HEK293 (cell line): Measurements from ENCODE around the gene ZSCAN30.

Source experiments
- CTCF ChIA-PET: fragments of 350-600 bp; formaldehyde crosslinking; extraction: SDS; loops from one replicate; lab custom pipeline; 2021; ENCODE audit warnings: antibody characterized with exemption; lab: Yijun Ruan, JAX
- POLR2A ChIA-PET: fragments of 300-600 bp; formaldehyde crosslinking; extraction: SDS; loops from one replicate; lab custom pipeline; 2020; ENCODE audit warnings: antibody characterized with exemption, inconsistent platforms; lab: Yijun Ruan, JAX
- H3K27ac ChIP-seq: fragments of 200-500 bp; sonication (Bioruptor generic); 2 replicates; pipeline ENCODE4 v1.5.1; 2014; ENCODE audit warnings: low read depth, low read length, control low read depth, inconsistent platforms; ENCODE audit errors: extremely low read depth
- H3K36me3 ChIP-seq, 2 experiments: fragments of 200-500 bp in 1 of 2; sonication (Bioruptor generic) in 1 of 2; 1 replicate in 1 of 2; 2 replicates in 1 of 2; pipeline ENCODE4 v1.5.1; 2014 to 2017; ENCODE audit warnings: inconsistent platforms in 2 of 2, low read length in 2 of 2; ENCODE audit not compliant: control insufficient read depth in 2 of 2, insufficient read depth in 1 of 2
- H3K4me1 ChIP-seq: fragments of 200-500 bp; sonication (Bioruptor generic); 2 replicates; pipeline ENCODE4 v1.5.1; 2014; ENCODE audit warnings: mild to moderate bottlenecking, low read length, inconsistent platforms; ENCODE audit not compliant: control insufficient read depth, insufficient read depth
- H3K4me3 ChIP-seq: 2 replicates; pipeline ENCODE4 v1.5.1; 2011; ENCODE audit warnings: low read depth, mild to moderate bottlenecking, control low read depth, low read length, moderate library complexity
- H3K9me3 ChIP-seq: fragments of 200-500 bp; sonication (Bioruptor generic); 2 replicates; pipeline ENCODE4 v1.5.1; 2014; ENCODE audit warnings: low read depth, low read length, inconsistent platforms; ENCODE audit not compliant: control insufficient read depth, insufficient read depth
- AEBP2 ChIP-seq: fragments of 450-650 bp; formaldehyde crosslinking; IDR thresholded peaks from 2 replicates; pipeline ENCODE4 v1.5.1; 2016; ENCODE audit warnings: missing biosample characterization, missing genetic modification characterization, borderline replicate concordance
- INSM2 ChIP-seq: fragments of 450-650 bp; formaldehyde crosslinking; IDR thresholded peaks from 2 replicates; pipeline ENCODE4 v1.5.1; 2016; ENCODE audit warnings: missing biosample characterization, missing genetic modification characterization
- PBX3 ChIP-seq: sonication (generic); formaldehyde crosslinking; IDR thresholded peaks from 2 replicates; pipeline ENCODE4 v1.8.1; 2022; ENCODE audit warnings: mild to moderate bottlenecking, moderate library complexity, missing genetic modification reagents
- REPIN1 ChIP-seq: fragments of 450-650 bp; formaldehyde crosslinking; IDR thresholded peaks from 2 replicates; pipeline ENCODE4 v1.5.1; 2017; ENCODE audit warnings: missing biosample characterization, missing genetic modification characterization, low read depth
- SETDB1 ChIP-seq: IDR thresholded peaks from one replicate; pipeline ENCODE4 v1.6.1; 2017; ENCODE audit warnings: mild to moderate bottlenecking, low read length, moderate library complexity, mixed read lengths; ENCODE audit not compliant: insufficient read length
- TRIM28 ChIP-seq: IDR thresholded peaks from 2 replicates; pipeline ENCODE4 v1.6.1; 2011; ENCODE audit warnings: low read length, control low read depth, borderline replicate concordance
- ZBTB21 ChIP-seq: fragments of 450-650 bp; formaldehyde crosslinking; IDR thresholded peaks from 2 replicates; pipeline ENCODE4 v1.5.1; 2017; ENCODE audit warnings: missing biosample characterization, missing genetic modification characterization
- ZNF112 ChIP-seq: fragments of 450-650 bp; formaldehyde crosslinking; IDR thresholded peaks from 2 replicates; pipeline ENCODE4 v1.5.0; 2017; ENCODE audit warnings: missing biosample characterization, missing genetic modification characterization
- ZNF133 ChIP-seq: fragments of 450-650 bp; formaldehyde crosslinking; IDR thresholded peaks from 2 replicates; pipeline ENCODE4 v1.5.1; 2016; ENCODE audit warnings: missing biosample characterization, missing genetic modification characterization
- ZNF175 ChIP-seq: fragments of 450-650 bp; formaldehyde crosslinking; IDR thresholded peaks from 2 replicates; pipeline ENCODE4 v1.5.1; 2016; ENCODE audit warnings: missing biosample characterization, missing genetic modification characterization
- ZNF274 ChIP-seq, 2 experiments: fragments of 200-500 bp in 1 of 2; fragments of 450-650 bp in 1 of 2; sonication (Bioruptor generic) in 1 of 2; formaldehyde crosslinking in 1 of 2; IDR thresholded peaks; 2 replicates each; pipeline versions ENCODE4 v1.5.1 to v1.6.1; 2014 to 2016; ENCODE audit warnings: borderline replicate concordance in 1 of 2, inconsistent platforms in 1 of 2, low read length in 1 of 2, missing biosample characterization in 1 of 2, missing genetic modification characterization in 1 of 2
- ZNF302 ChIP-seq: fragments of 450-650 bp; formaldehyde crosslinking; IDR thresholded peaks from 2 replicates; pipeline ENCODE4 v1.5.1; 2016; ENCODE audit warnings: missing biosample characterization, missing genetic modification characterization, low read depth
- ZNF311 ChIP-seq: fragments of 450-650 bp; formaldehyde crosslinking; IDR thresholded peaks from 2 replicates; pipeline ENCODE4 v1.5.1; 2017; ENCODE audit warnings: missing biosample characterization, missing genetic modification characterization, borderline replicate concordance
- ZNF423 ChIP-seq: fragments of 450-650 bp; formaldehyde crosslinking; IDR thresholded peaks from 2 replicates; pipeline ENCODE4 v1.5.1; 2016; ENCODE audit warnings: missing biosample characterization, missing genetic modification characterization
- ZNF449 ChIP-seq: fragments of 450-650 bp; formaldehyde crosslinking; IDR thresholded peaks from 2 replicates; pipeline ENCODE4 v1.5.1; 2017; ENCODE audit warnings: missing biosample characterization, mild to moderate bottlenecking, missing genetic modification characterization, moderate library complexity
- ZNF473 ChIP-seq: fragments of 450-650 bp; formaldehyde crosslinking; IDR thresholded peaks from 2 replicates; pipeline ENCODE4 v1.5.1; 2017; ENCODE audit warnings: missing biosample characterization, missing genetic modification characterization
- ZNF544 ChIP-seq: fragments of 450-650 bp; formaldehyde crosslinking; IDR thresholded peaks from 2 replicates; pipeline ENCODE4 v1.5.0; 2017; ENCODE audit warnings: missing biosample characterization, missing genetic modification characterization
- ZSCAN5A ChIP-seq: fragments of 450-650 bp; formaldehyde crosslinking; IDR thresholded peaks from 2 replicates; pipeline ENCODE4 v1.5.1; 2016; ENCODE audit warnings: missing biosample characterization, missing genetic modification characterization

The ZSCAN30 gene

GRCh38 chr18:35311496-35311895, 21.5 kb upstream of the ZSCAN30 start:
- TF ChIP-seq INSM2 (tag by site-specific recombination) (no peak), TRIM28 (no peak), ZNF274 (IDR thresholded peaks at IDR 0.05; ENCODE audit: low read length) (no peak), ZNF274 (tag by site-specific recombination; IDR thresholded peaks at IDR 0.05; ENCODE audit: borderline replicate concordance) (no peak), REPIN1 (tag by site-specific recombination) (no peak), ZNF302 (tag by site-specific recombination) (no peak)
- Histone ChIP-seq H3K27ac (no peak overlapping the region), H3K9me3 (no peaks in the 10 kb centered on the region), H3K4me1 (no peaks in the 10 kb centered on the region), H3K36me3 (peaks cover 0 to 12% of the 10 kb centered on the region in 2 experiments; a peak in 1 of 3 replicates), H3K4me3 (no peak overlapping the region)
- CTCF ChIA-PET: interaction anchor here (1.1 kb wide), 1 partner anchor 74 kb away, joined by 3 read pairs; no protein-coding TSS in a partner anchor
- POLR2A ChIA-PET: no interaction called here

GRCh38 chr18:35306588-35307250, 16.7 kb upstream of the ZSCAN30 start:
- H3K27ac ChIP-seq: no peak overlapping the region
- H3K4me1 ChIP-seq: no peaks in the 10 kb centered on the region
- H3K4me3 ChIP-seq: no peak overlapping the region
- TF ChIP-seq TRIM28: peak; percentile 100
- TF ChIP-seq SETDB1: peak; percentile 100
- TF ChIP-seq ZNF274 (IDR thresholded peaks at IDR 0.05; ENCODE audit: low read length): no peak
- TF ChIP-seq ZNF274 (tag by site-specific recombination; IDR thresholded peaks at IDR 0.05; ENCODE audit: borderline replicate concordance): peak; percentile 91
- no peak for TF ChIP-seq ZNF449
- no peak for TF ChIP-seq ZNF133 (tag by site-specific recombination)
- TF ChIP-seq, all 188 proteins: peak for 3
- CTCF ChIA-PET: no interaction called here
- POLR2A ChIA-PET: interaction anchor here (0.7 to 1.3 kb wide), 3 partner anchors 8 to 61 kb away, joined by 3 read pairs; partner anchors contain the start of gene ZSCAN30
- no peaks in the 10 kb centered on the region for H3K9me3 ChIP-seq
- peaks cover 0 to 60% of the 10 kb centered on the region in 2 experiments; a peak in 1 of 3 replicates for H3K36me3 ChIP-seq

DNA sequence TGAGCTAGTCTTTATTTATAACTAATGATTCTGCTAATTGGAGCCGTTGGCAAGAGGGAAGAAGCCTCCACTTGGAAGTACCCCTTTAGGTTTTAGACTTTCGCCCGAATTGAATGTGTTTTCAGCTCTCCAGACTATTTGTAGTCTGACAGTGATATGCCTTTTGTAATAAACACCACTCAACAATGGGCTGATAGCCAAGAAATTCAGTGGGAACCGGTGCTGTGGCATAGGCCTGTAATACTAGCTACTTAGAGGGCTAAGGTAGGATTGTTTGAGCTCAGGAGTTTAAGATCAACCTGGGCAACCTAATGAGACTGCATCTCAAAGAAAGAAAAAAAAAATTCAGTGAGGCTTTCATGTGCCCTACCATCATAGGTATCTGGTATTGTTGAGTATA, 13.6 kb upstream of the ZSCAN30 start:
- no peaks in the 10 kb centered on the region for H3K4me1 ChIP-seq
- H3K27ac ChIP-seq: no peak overlapping the region
- no peaks in the 10 kb centered on the region for H3K9me3 ChIP-seq
- ChIA-PET POLR2A (no interaction called here), CTCF (interaction anchor here (0.8 kb wide), 1 partner anchor 39 kb away, joined by 3 read pairs; no protein-coding TSS in a partner anchor)
- no peak for TF ChIP-seq ZNF175
- TF ChIP-seq ZNF423: no peak
- TF ChIP-seq ZNF544: no peak
- H3K4me3 ChIP-seq: no peak overlapping the region
- H3K36me3 ChIP-seq: peaks cover 4 to 90% of the 10 kb centered on the region in 2 experiments; a peak in 2 of 3 replicates

- peaks cover 4 to 94% of the 10 kb centered on the region in 2 experiments; a peak in 2 of 3 replicates for H3K36me3 ChIP-seq
- POLR2A ChIA-PET: no interaction called here
- H3K9me3 ChIP-seq: no peaks in the 10 kb centered on the region
- H3K4me3 ChIP-seq: no peak overlapping the region
- TF ChIP-seq ZSCAN5A: no peak
- no peak for TF ChIP-seq PBX3
- no peak for TF ChIP-seq ZNF112 (tag by site-specific recombination)
- TF ChIP-seq ZNF311 (tag by site-specific recombination): no peak
- TF ChIP-seq ZNF473: no peak
- no peak for TF ChIP-seq AEBP2 (tag by site-specific recombination)
- no peak for TF ChIP-seq ZBTB21 (tag by site-specific recombination)
- TF ChIP-seq, all 188 proteins: peak for 0
- CTCF ChIA-PET: no interaction called here
- Histone ChIP-seq H3K4me1 (no peaks in the 10 kb centered on the region), H3K27ac (no peak overlapping the region)
Measured at GRCh38 chr18:35296060-35296459, 6.0 kb upstream of the ZSCAN30 start.
